ENCODE results near the gene SLC7A6OS.

- TF ChIP-seq CTCF (IDR thresholded peaks at IDR 0.05; ENCODE audit: poor library complexity): no peak
- TF ChIP-seq EZH2 (IDR thresholded peaks at IDR 0.05; ENCODE audit: borderline replicate concordance): no peak
- no peak for TF ChIP-seq EZH2phosphoT487 (IDR thresholded peaks at IDR 0.05; ENCODE audit: low read depth, severe bottlenecking, unreplicated experiment)
Observed at GRCh38 chr16:68353366-68353765, 42.6 kb upstream of the SLC7A6OS start.
